Measurements from ENCODE around the gene NR1H2.

GRCh38 chr19:50430888-50431342, 54.7 kb downstream of the NR1H2 start:
- no peak for TF ChIP-seq CTCF (conservative IDR thresholded peaks at IDR 0.05 in 1 of 2, IDR thresholded peaks at IDR 0.05 in 1 of 2; ENCODE audit: extremely low read depth in 1 of 2, insufficient read depth in 1 of 2, low read depth in 1 of 2, low read length in 2 of 2)
- no peak for TF ChIP-seq EZH2 (IDR thresholded peaks at IDR 0.05; ENCODE audit: borderline replicate concordance, low read length)
